ENCODE results near the gene DUSP7.

DUSP7 gene

GRCh38 chr3:52063026-52063723 lies 6.8 kb upstream of the DUSP7 start:
- Histone ChIP-seq H3K27me3 (no peaks in the 10 kb centered on the region), H3K9ac (no peak overlapping the region), H3K4me1 (peaks cover 44% of the 10 kb centered on the region), H3K9me3 (no peaks in the 10 kb centered on the region), H4K20me1 (no peaks in the 10 kb centered on the region), H3K4me2 (no peak overlapping the region), H3K27ac (no peak overlapping the region), H3K36me3 (no peaks in the 10 kb centered on the region), H3K4me3 (no peak overlapping the region)
- TF ChIP-seq Cebpa-rat (IDR thresholded peaks at IDR 0.05), result no peak

- H3K9ac ChIP-seq, result no peak overlapping the region
- no peaks in the 10 kb centered on the region for H3K27me3 ChIP-seq
- H3K4me3 ChIP-seq, result no peak overlapping the region
- TF ChIP-seq Cebpa-rat (IDR thresholded peaks at IDR 0.05), result no peak
- H3K4me2 ChIP-seq, result no peak overlapping the region
- H4K20me1 ChIP-seq, result no peaks in the 10 kb centered on the region
- no peaks in the 10 kb centered on the region for H3K36me3 ChIP-seq
- peaks cover 51% of the 10 kb centered on the region for H3K4me1 ChIP-seq
- no peaks in the 10 kb centered on the region for H3K9me3 ChIP-seq
- no peak overlapping the region for H3K27ac ChIP-seq
Measured at GRCh38 chr3:52062505-52062904, 6.1 kb upstream of the DUSP7 start.

- Histone ChIP-seq H3K9ac (no peak overlapping the region), H4K20me1 (no peaks in the 10 kb centered on the region), H3K4me2 (no peak overlapping the region), H3K4me1 (peaks cover 57% of the 10 kb centered on the region), H3K4me3 (no peak overlapping the region), H3K9me3 (no peaks in the 10 kb centered on the region), H3K27ac (no peak overlapping the region), H3K36me3 (no peaks in the 10 kb centered on the region), H3K27me3 (no peaks in the 10 kb centered on the region)
- no peak for TF ChIP-seq Cebpa-rat (IDR thresholded peaks at IDR 0.05)
Measured at GRCh38 chr3:52061121-52061910, 4.9 kb upstream of the DUSP7 start.

- Histone ChIP-seq H4K20me1 (peaks cover 9% of the 10 kb centered on the region), H3K4me3 (no peak overlapping the region), H3K4me2 (peak overlapping the region; percentile 99), H3K36me3 (no peaks in the 10 kb centered on the region), H3K9ac (no peak overlapping the region), H3K27ac (peak overlapping the region; percentile 7; the same call in 1 of the 2 replicates), H3K4me1 (peaks cover 49% of the 10 kb centered on the region), H3K27me3 (no peaks in the 10 kb centered on the region), H3K9me3 (no peaks in the 10 kb centered on the region)
- TF ChIP-seq Cebpa-rat (IDR thresholded peaks at IDR 0.05), result no peak
Measured at GRCh38 chr3:52059781-52060180, 3.4 kb upstream of the DUSP7 start.

- Histone ChIP-seq H3K4me3 (peak overlapping the region; percentile 95), H3K27ac (no peak overlapping the region; the same call in 1 of the 2 replicates), H3K4me2 (peak overlapping the region; percentile 99), H3K27me3 (no peaks in the 10 kb centered on the region), H3K9me3 (no peaks in the 10 kb centered on the region), H4K20me1 (peaks cover 27% of the 10 kb centered on the region), H3K36me3 (peaks cover 13% of the 10 kb centered on the region), H3K4me1 (peaks cover 63% of the 10 kb centered on the region), H3K9ac (peak overlapping the region; percentile 70)
- no peak for TF ChIP-seq Cebpa-rat (IDR thresholded peaks at IDR 0.05)
Measured at GRCh38 chr3:52057812-52058495, 1.6 kb upstream of the DUSP7 start.

- Histone ChIP-seq H3K4me1 (peaks cover 63% of the 10 kb centered on the region), H3K4me3 (peak overlapping the region; percentile 95), H3K27ac (peak overlapping the region; percentile 77)
Measured at GRCh38 chr3:52056968-52057811, 819 bp upstream of the DUSP7 start.

GRCh38 chr3:52055537-52056351 lies 627 bp downstream of the DUSP7 start:
- Histone ChIP-seq H3K36me3 (peaks cover 31% of the 10 kb centered on the region), H3K4me1 (peaks cover 75% of the 10 kb centered on the region)

More at GRCh38 chr3:52056968-52057811, 819 bp upstream of the DUSP7 start:
- Histone ChIP-seq H3K9ac (peak overlapping the region; percentile 80), H4K20me1 (peaks cover 35% of the 10 kb centered on the region), H3K27me3 (no peaks in the 10 kb centered on the region), H3K9me3 (no peaks in the 10 kb centered on the region), H3K4me2 (peak overlapping the region; percentile 99), H3K36me3 (peaks cover 17% of the 10 kb centered on the region)
- TF ChIP-seq Cebpa-rat (IDR thresholded peaks at IDR 0.05), result no peak

GRCh38 chr3:52054661-52055511 lies 1.5 kb downstream of the DUSP7 start:
- no peak for TF ChIP-seq Cebpa-rat (IDR thresholded peaks at IDR 0.05)
- Histone ChIP-seq H3K4me1 (peaks cover 73% of the 10 kb centered on the region), H3K36me3 (peaks cover 40% of the 10 kb centered on the region), H3K9ac (peak overlapping the region; percentile 92), H3K9me3 (no peaks in the 10 kb centered on the region), H3K4me3 (peak overlapping the region; percentile 95), H3K4me2 (peak overlapping the region; percentile 97), H4K20me1 (peaks cover 58% of the 10 kb centered on the region), H3K27me3 (no peaks in the 10 kb centered on the region), H3K27ac (peak overlapping the region; percentile 92)

More at GRCh38 chr3:52055537-52056351, 627 bp downstream of the DUSP7 start:
- peak overlapping the region; percentile 92 for H3K27ac ChIP-seq
- no peaks in the 10 kb centered on the region for H3K27me3 ChIP-seq
- no peak for TF ChIP-seq Cebpa-rat (IDR thresholded peaks at IDR 0.05)
- H3K4me2 ChIP-seq, result peak overlapping the region; percentile 97
- peaks cover 49% of the 10 kb centered on the region for H4K20me1 ChIP-seq
- no peaks in the 10 kb centered on the region for H3K9me3 ChIP-seq
- peak overlapping the region; percentile 92 for H3K9ac ChIP-seq
- H3K4me3 ChIP-seq, result peak overlapping the region; percentile 95

All from BLaER1 (cell line).